G401 (cell line): Measurements from ENCODE around the gene GRIA3. TPM values are rescaled to one million over a fixed set of nuclear protein-coding genes. Genes with fewer than 3 reads are reported as not detected.

ENCODE experiments used
- DNase-seq: peaks from one replicate; pipeline ENCODE4 v3.0.0-alpha.2; 2015; ENCODE audit warnings: low spot score
- in situ Hi-C: cut with HindIII; loops from 2 replicates; pipeline ENCODE4 v1.10.0; 2016; ENCODE audit warnings: low sequenced_read_pairs, mixed read lengths
- total RNA-seq: library from RNA; depleted of rRNA; stranded (reverse); fragments of >200 nt; shearing (Covaris generic); gene quantifications from 2 replicates; pipeline ENCODE4 v1.2.3, GENCODE V29; 2014; rRNA removed

Gene GRIA3
- not detected in 2 replicates for total RNA-seq

GRCh38 chrX:123184219-123184865 lies at the start of gene GRIA3:
Gene GRIA3 (plus strand): TSS chrX:123184278. CDS start chrX:123184536, 258 bp downstream.
- DNase-seq, result no peak
- in situ Hi-C loops, result no loop called here

- in situ Hi-C loops, result no loop called here
- no peak for DNase-seq
Observed at GRCh38 chrX:123138473-123138872, 45.6 kb upstream of the GRIA3 start.

- DNase-seq, result no peak
- in situ Hi-C loops, result no loop called here
Observed at GRCh38 chrX:123140454-123140853, 43.6 kb upstream of the GRIA3 start.

- in situ Hi-C loops, result no loop called here
- DNase-seq, result no peak
Observed at GRCh38 chrX:123140904-123141303, 43.2 kb upstream of the GRIA3 start.

GRCh38 chrX:123153846-123154335 lies 30.2 kb upstream of the GRIA3 start:
- in situ Hi-C loops, result no loop called here
- no peak for DNase-seq

GRCh38 chrX:123155327-123155726 lies 28.8 kb upstream of the GRIA3 start:
- in situ Hi-C loops, result no loop called here
- DNase-seq, result no peak

GRCh38 chrX:123157586-123157985 lies 26.5 kb upstream of the GRIA3 start:
- no peak for DNase-seq
- in situ Hi-C loops, result no loop called here

GRCh38 chrX:123159403-123159802 lies 24.7 kb upstream of the GRIA3 start:
- in situ Hi-C loops, result no loop called here
- no peak for DNase-seq

GRCh38 chrX:123167621-123168020 lies 16.5 kb upstream of the GRIA3 start:
- DNase-seq, result no peak
- in situ Hi-C loops, result no loop called here

- in situ Hi-C loops, result no loop called here
- DNase-seq, result no peak
Observed at GRCh38 chrX:123169247-123169901, 14.7 kb upstream of the GRIA3 start.

GRCh38 chrX:123170546-123170945 lies 13.5 kb upstream of the GRIA3 start:
- DNase-seq, result no peak
- in situ Hi-C loops, result no loop called here

GRCh38 chrX:123171781-123172180 lies 12.3 kb upstream of the GRIA3 start:
- in situ Hi-C loops, result no loop called here
- no peak for DNase-seq

GRCh38 chrX:123172869-123173268 lies 11.2 kb upstream of the GRIA3 start:
- DNase-seq, result no peak
- in situ Hi-C loops, result no loop called here

- in situ Hi-C loops, result no loop called here
- no peak for DNase-seq
Observed at GRCh38 chrX:123173833-123174232, 10.2 kb upstream of the GRIA3 start.

GRCh38 chrX:123175366-123176122 lies 8.5 kb upstream of the GRIA3 start:
- DNase-seq, result no peak
- in situ Hi-C loops, result no loop called here

GRCh38 chrX:123181233-123181914 lies 2.7 kb upstream of the GRIA3 start:
- DNase-seq, result no peak
- in situ Hi-C loops, result no loop called here

GRCh38 chrX:123184866-123185276 lies 793 bp downstream of the GRIA3 start:
- in situ Hi-C loops, result no loop called here
- no peak for DNase-seq

GRCh38 chrX:123185721-123186120 lies 1.6 kb downstream of the GRIA3 start:
- in situ Hi-C loops, result no loop called here

GRCh38 chrX:123186801-123187200 lies 2.7 kb downstream of the GRIA3 start:
- in situ Hi-C loops, result no loop called here
- DNase-seq, result no peak

More at GRCh38 chrX:123185721-123186120, 1.6 kb downstream of the GRIA3 start:
- no peak for DNase-seq

- DNase-seq, result no peak
- in situ Hi-C loops, result no loop called here
Observed at GRCh38 chrX:123188081-123188480, 4.0 kb downstream of the GRIA3 start.
